SKM-1 (cell line): ENCODE data around the gene DEFB132.
A peak's percentile ranks its signal among the peaks of the same experiment; 100 is the strongest.

ENCODE experiments used
- DNase-seq: peaks from one replicate; lab custom pipeline; 2025; ENCODE audit not compliant: unreplicated experiment; lab: John Stamatoyannopoulos, UW

DEFB132 gene

GRCh38 chr20:263701-264100 is 6.2 kb downstream of the DEFB132 start:
- DNase-seq, result no peak

GRCh38 chr20:266596-267562 is 9.4 kb downstream of the DEFB132 start:
- DNase-seq, result no peak

GRCh38 chr20:270517-270916 is 13.0 kb downstream of the DEFB132 start:
- no peak for DNase-seq

DNA sequence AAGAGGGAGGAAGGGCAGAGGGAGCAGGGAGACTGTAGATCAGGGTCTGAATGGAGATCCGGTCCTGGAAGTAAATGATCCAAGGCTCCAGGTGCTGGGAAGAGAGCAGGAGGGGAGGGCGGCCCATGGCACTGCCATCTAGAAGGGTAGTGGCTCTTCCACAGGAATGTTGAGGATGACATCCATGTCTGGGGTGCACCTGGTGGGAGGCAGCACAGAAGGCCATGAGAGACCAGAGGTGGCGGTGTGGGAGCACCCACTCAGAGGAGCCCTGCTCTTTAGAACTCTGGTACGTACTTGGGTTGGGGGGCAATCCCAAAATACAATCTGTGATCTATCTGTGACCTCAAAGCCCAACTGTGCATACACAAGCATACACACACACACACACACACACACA is 13.5 kb downstream of the DEFB132 start:
- no peak for DNase-seq

- no peak for DNase-seq
Observed at GRCh38 chr20:271528-271927, 14.0 kb downstream of the DEFB132 start.

DNA sequence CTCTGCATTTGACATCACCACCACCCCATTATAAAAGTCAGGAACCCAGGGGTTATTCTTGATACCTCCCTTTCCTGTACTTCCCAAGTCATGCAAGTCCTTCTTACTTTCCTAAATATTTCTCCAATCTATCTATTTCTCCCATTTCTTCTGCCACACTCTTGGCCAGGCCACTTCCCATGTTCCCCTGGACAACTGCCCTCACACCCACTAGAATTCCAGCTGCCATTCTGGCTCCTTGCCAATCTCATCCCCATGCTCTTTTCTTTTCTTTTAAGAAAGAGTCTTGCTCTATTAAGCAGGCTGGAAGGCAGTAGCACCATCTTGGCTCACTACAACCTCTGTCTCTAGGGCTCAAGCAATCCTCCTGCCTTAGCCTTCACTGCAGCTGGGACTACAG is 15.2 kb downstream of the DEFB132 start:
- DNase-seq, result no peak

DNA sequence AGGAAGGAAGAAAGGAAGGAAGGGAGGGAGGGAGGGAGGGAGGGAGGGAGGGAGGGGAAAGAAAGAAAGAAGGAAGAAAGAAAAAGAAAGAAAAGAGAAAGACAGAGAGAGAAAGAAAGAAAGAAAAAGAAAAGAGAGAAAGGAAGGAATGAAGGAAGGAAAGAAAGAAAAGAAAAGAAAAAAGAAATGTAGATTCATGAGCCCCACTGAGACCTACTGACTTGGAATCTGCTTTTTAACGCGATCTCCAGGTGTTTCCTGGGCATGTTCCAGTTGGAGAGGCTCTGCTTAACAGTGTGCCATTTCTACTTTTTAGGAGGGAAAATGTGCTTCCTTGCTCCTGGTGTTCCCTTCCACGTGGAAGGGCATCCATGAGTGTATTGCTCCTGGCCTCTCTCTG is 16.4 kb downstream of the DEFB132 start:
- no peak for DNase-seq

GRCh38 chr20:275791-276190 is 18.3 kb downstream of the DEFB132 start:
- DNase-seq, result no peak

- DNase-seq, result no peak
Observed at GRCh38 chr20:276620-277495, 19.3 kb downstream of the DEFB132 start.

DNA sequence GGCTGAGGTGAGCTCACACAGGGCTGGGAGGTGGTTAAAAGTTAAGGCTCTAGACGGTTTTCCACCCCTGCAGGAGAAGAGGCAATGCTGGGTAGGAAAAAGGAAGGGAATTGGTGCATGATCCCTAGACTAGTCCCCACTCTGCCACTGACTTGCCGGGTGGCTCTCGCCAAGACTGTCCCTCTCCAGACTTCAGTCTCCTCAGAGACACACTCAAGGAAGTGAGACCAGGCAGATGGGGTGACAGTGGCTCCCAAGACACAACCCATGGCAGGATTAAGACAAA is 19.9 kb downstream of the DEFB132 start:
- DNase-seq, result no peak

- no peak for DNase-seq
Observed at GRCh38 chr20:278181-278580, 20.7 kb downstream of the DEFB132 start.

- no peak for DNase-seq
Observed at GRCh38 chr20:278607-279571, 21.4 kb downstream of the DEFB132 start.

- DNase-seq, result no peak
Observed at GRCh38 chr20:284172-284571, 26.6 kb downstream of the DEFB132 start.

DNA sequence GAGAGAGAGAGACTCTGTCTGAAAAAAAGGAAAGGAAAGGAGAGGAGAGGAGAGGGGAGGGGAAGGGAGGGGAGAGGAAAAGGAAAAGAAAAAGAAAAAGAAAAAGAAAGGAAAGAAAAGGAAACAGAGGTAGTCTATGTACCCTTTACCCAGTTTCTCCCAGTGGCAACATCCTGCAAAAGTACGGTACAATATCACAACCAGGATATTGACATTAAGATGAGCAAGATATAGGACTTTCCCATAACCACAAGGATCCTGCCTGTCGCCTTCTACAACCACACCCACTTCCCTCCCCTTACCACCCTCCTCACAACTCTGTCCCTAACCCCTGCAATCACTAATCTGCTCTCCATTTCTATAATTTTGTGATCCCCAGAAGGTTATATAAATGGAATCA is 29.0 kb downstream of the DEFB132 start:
- DNase-seq, result no peak

DNA sequence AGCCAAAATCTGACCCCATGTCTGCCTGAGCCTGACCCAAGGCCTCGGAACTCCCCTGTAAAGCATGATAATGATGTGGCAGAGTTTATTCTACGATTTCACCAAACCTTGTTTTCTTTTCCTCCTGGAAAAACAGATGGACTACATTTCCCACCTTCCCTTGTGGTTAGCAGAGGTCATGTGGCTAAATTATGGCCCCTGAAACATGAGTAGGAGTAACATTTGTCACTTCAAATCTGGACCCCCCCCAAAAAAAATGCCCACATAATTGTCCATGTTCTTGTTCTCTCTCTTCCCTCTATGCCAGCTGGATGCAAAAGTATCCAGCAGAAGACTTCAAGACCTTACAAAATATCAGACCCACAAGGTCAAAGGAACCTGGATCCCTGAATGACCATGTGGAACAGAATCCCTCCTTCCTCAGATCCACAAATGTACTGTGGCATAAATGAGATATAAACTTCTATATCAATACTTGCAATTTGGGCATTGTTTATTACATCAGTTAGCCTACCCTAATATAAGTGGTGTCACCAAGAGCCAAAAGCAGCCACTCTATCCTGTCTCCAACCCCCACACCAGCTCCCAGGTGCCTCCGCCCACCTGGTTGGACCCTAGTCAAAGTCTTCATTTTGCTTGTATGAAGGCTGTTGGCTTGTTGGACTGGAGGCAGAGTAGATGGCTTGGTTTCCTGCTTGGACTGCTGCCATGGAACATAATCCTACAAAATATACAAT is 31.6 kb downstream of the DEFB132 start:
- DNase-seq, result no peak

DNA sequence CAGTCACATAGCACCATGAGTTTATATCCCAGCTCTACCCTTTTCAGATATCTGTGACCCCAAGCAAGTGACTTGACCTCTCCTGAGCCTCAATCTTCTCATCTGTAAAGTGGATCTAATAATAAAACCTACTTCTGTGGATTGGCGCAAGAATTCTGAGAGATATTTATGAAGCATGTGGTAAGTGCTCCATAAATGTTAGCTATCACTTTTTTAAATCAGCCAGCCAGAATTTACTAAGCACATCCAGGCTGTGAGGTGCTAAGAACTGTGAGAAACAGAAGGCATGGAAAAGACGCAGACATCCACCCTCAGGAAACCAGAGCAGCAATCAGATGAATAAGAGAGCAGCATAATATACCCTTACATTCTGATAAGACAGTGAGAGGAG is 32.2 kb downstream of the DEFB132 start:
- DNase-seq, result no peak

DNA sequence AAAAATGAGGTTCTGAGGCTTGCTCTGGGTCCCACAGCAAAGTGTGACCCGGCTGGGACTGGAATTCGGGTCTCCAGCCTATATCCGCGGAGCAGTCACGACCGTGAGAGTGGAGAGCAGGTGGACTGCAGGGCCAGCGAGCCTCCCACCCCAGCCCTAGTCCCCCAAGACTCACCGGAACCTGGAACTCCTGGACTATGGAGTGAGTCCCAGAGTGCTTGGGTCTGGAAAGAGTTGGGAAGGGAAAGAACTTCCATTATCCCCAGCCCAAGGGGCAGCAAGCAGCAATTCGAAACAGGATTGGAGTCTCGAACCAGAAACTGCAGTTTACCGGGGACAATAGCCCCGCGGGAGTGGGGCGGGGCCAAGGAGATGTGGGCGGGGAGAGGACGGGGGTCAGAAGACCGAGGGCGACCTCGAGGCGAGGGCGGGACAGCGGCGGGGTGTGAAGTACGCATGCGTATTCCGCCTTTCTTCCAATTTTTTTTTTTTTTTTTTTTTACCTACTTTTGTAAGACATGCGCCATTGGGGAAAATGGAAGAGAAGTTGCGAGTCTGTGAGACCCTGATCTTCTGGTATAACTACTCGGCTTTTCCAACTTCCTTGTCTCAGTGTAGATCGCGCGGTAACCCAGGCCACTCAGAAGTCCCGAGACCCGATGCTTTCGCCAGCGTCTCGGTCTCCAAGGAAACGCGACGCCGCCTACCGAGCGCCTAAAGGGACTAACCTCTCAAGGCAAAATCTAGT is 32.7 kb downstream of the DEFB132 start, which contains the start of gene C20orf96:
Gene C20orf96, minus strand, starts transcription at position 667 of the 748 bp plus-strand sequence. Its CDS starts 140 bp downstream, at position 527.
- peak; percentile 45 for DNase-seq

DNA sequence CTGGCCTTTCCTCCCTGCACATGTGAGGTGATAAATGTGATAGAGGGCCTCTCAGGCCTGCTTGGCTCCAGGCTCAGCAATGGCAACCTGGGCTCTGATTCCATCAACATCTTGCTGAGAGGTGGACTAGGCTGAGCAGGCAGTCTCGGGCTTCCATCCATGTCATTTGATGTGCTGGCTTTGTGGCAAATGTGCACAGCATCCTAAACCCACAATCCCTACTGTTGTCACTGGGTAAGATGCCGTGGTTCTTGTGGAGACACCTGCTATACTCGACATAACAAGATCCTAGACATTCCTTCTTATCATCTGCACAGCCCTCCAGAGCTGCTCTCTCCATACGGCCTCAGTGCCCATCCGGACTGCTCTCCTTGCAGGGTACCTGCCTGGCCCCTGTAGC is 37.1 kb downstream of the DEFB132 start:
- DNase-seq, result no peak

GRCh38 chr20:295804-296203 is 38.3 kb downstream of the DEFB132 start:
- no peak for DNase-seq
